ENCODE results near the gene LSP1.

LSP1 gene

GRCh38 chr11:1893581-1894359 lies 40.9 kb downstream of the LSP1 start:
- DNase-seq: no peak

- no peak for DNase-seq
Observed at GRCh38 chr11:1894759-1895158, 41.9 kb downstream of the LSP1 start.

- no peak for DNase-seq
Observed at GRCh38 chr11:1896468-1896867, 43.6 kb downstream of the LSP1 start.

- no peak for DNase-seq
Observed at GRCh38 chr11:1896923-1897322, 44.0 kb downstream of the LSP1 start.

- DNase-seq: no peak
Observed at GRCh38 chr11:1899090-1899489, 46.2 kb downstream of the LSP1 start.

GRCh38 chr11:1899686-1900085 lies 46.8 kb downstream of the LSP1 start:
- no peak for DNase-seq

GRCh38 chr11:1906181-1906580 lies 53.3 kb downstream of the LSP1 start:
- DNase-seq: no peak

GRCh38 chr11:1906611-1907423 lies 53.9 kb downstream of the LSP1 start:
- DNase-seq: no peak

- DNase-seq: no peak
Observed at GRCh38 chr11:1908618-1909017, 55.7 kb downstream of the LSP1 start.

GRCh38 chr11:1909524-1909923 lies 56.6 kb downstream of the LSP1 start:
- no peak for DNase-seq

- no peak for DNase-seq
Observed at GRCh38 chr11:1912289-1912878, 59.5 kb downstream of the LSP1 start.

- no peak for DNase-seq
Observed at GRCh38 chr11:1913271-1914060, 60.6 kb downstream of the LSP1 start.

GRCh38 chr11:1915795-1916131 lies 62.9 kb downstream of the LSP1 start:
- no peak for DNase-seq

- DNase-seq: no peak
Observed at GRCh38 chr11:1916132-1916985, 63.5 kb downstream of the LSP1 start.

- DNase-seq: no peak
Observed at GRCh38 chr11:1916986-1917522, 64.2 kb downstream of the LSP1 start.

- DNase-seq: no peak
Observed at GRCh38 chr11:1917523-1918435, 64.9 kb downstream of the LSP1 start.

- no peak for DNase-seq
Observed at GRCh38 chr11:1918436-1919315, 65.8 kb downstream of the LSP1 start.

- no peak for DNase-seq
Observed at GRCh38 chr11:1919391-1920127, 66.7 kb downstream of the LSP1 start, which contains the start of gene TNNT3. Gene TNNT3 (plus strand): TSS chr11:1919703. CDS start chr11:1922875, 3,172 bp downstream.

All from NCI-H345 (cell line).